Stomach (tissue), 4 donors: ENCODE results near the gene ITGA2.

ENCODE experiments used
- CTCF ChIP-seq, 7 experiments: fragments of 450-650 bp in 4 of 7; fragments of 200-600 bp in 3 of 7; sonication (generic) in 3 of 7; IDR thresholded peaks; one replicate each; pipeline ENCODE4 v1.5.1; 2016 to 2019; ENCODE audit warnings: antibody characterized with exemption in 7 of 7, control low read depth in 2 of 7, mild to moderate bottlenecking in 1 of 7
- EP300 ChIP-seq: sonication (generic); formaldehyde crosslinking; IDR thresholded peaks from one replicate; pipeline ENCODE4 v1.6.1; 2017; ENCODE audit warnings: antibody characterized with exemption
- POLR2AphosphoS5 ChIP-seq, 3 donors: sonication (generic); formaldehyde crosslinking; IDR thresholded peaks; one replicate each; pipeline ENCODE4 v1.6.1; 2016; ENCODE audit warnings: antibody characterized with exemption in 3 of 3

GRCh38 chr5:52983731-52984636 is 5.2 kb upstream of the ITGA2 start:
- TF ChIP-seq CTCF (IDR thresholded peaks at IDR 0.05) (no peak), POLR2AphosphoS5 (IDR thresholded peaks at IDR 0.05) (no peak), EP300 (no peak)
